ENCODE data around the gene MATN1.

Gene MATN1

DNA sequence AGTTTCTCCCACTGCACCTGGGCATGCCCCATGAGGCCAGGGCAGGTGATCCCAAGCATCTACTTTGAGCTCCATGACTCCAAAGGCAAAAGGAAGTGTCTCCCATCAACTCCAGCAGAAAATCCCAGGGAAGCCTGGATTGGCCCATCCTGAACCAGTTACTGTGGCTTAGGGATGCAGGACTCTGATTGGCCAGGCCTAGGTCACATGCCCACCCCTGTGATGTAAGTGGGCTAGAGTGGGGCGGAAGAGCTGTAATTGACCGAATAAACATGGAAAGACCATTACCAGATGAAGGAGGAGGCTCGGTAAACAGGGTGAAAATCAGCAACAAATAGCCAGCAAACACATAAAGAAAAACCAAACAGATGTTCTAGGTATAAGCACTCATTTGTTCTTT is 45.2 kb downstream of the MATN1 start:
- FAIRE-seq, result no peak

DNA sequence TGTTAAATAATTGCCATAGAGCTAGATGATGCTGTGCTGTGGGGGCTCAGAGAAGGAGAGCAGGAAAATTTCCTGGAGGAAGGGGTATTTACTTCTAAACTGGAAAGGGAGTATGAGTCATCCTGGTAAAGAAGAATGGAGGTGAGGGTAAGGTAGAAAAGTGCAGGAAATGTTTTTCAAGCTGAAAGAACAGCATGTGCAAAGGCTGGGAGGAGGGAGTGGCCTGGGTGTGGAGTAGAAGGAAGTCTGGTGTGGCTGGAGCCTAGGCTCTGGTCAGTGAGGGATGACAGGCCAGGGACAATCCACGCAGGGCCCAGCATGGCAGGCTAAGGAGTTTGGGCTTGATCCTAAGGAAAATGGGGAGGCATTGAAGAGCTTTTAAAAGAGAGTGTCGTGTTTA is 45.9 kb downstream of the MATN1 start:
- FAIRE-seq, result no peak

DNA sequence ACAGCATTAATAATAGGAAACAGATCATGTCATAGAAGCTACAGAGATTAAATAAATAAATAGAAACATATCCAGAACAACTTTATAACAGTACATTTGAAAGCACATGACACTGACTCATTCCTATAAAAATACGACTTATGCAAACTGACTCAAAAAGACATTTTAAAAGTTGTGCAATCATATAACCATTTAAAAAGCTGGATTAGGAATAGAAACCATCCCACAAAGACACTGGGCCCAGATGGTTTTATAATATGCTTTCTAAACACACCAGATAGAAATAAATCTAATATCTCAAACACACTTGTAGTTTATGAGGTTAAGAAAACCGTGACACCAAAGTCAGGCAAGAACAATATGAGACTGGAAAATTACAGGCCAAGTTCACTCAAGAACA is 47.6 kb downstream of the MATN1 start:
- no peak for FAIRE-seq

DNA sequence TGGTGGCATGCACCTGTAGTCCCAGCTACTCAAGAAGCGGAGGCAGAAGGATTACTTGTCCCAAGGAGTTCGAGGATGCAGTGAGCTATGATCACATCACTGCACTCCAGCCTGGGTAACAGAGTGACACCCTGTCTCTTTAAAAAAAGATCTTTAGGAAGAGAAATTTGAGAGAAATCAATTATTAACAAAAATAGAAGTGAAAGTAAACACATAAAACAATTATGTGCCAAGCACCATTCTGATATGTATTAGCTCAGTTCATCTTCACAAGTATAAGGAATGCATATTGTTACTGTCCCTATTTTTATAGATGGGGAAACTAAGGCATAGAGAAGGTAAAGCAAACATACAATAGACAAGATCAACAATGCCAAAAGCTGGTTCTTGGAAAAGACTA is 48.1 kb downstream of the MATN1 start:
- no peak for FAIRE-seq

DNA sequence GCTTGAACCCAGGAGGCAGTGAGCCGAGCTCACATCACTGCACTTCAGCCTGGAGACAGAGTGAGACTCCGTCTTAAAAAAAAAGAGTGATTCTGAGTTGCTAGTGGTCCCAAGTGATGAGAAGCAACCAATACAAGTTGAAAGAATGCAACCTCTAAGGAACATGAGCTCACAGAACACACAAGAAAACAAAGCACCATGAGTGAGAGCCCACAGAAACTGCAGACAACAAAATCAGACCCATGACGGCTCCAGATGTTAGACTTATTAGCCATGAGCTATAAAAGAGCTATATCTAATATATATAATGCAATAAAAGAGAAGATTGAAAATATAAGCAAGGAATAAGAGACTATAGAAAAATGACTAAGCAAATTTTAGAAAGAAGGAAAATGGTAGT is 50.0 kb downstream of the MATN1 start:
- FAIRE-seq, result no peak

DNA sequence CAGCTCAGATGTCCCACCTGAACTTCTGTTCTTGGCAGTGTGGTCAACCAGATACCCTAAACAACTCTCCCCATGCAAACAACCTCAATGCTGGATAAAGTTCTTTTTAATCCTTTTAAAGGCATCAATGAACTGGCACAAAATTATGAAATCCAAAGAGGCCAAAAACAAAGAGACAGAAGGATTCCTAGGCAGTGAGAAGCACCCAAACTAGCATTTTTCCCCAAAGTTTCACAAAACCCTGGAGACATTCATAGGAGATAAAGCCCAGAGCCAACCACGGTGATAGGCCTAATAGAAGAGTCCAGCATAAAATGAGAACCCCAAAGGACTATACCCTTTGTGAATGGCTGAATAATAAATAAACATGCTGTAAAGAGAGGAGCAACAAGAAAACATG is 50.7 kb downstream of the MATN1 start:
- FAIRE-seq, result no peak

DNA sequence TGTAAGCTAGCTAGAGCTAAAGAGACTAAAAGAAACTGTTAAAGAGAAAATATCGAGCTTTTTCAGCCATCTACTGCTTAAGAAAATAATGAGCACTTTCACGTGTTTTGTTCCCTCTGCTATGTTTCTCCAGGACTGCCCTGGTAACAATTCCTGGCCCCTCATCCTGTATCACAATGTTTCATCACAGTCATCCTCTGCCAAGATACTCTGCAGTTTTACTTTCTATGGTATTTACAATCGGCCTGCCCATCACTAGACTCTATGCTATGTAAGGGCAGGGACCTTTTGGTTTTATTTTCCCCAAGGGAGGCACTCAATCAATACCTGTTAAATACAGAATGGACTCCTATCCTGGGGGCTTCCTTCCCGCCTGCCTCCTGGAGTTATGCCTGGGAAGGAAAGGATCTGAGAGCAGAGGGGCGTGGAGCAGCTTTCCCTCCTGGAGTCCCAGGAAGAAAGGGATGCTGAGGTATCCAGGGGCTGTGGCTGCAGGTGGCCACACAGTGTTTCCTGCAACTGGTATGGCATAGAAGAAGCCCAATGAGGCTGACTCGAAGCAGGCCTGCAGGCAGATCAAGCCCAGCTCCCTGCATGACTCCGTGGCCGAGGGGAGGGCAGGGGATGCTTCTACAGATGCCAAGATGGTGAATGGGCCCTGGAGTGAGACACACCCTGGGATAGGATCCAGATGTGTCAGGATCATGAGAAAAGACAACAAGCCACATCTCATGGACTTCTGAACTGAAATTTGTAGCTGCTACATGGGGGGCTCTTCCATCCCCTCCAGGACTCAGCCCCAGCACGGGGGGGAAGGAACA is 52.9 kb downstream of the MATN1 start:
- no peak for FAIRE-seq

DNA sequence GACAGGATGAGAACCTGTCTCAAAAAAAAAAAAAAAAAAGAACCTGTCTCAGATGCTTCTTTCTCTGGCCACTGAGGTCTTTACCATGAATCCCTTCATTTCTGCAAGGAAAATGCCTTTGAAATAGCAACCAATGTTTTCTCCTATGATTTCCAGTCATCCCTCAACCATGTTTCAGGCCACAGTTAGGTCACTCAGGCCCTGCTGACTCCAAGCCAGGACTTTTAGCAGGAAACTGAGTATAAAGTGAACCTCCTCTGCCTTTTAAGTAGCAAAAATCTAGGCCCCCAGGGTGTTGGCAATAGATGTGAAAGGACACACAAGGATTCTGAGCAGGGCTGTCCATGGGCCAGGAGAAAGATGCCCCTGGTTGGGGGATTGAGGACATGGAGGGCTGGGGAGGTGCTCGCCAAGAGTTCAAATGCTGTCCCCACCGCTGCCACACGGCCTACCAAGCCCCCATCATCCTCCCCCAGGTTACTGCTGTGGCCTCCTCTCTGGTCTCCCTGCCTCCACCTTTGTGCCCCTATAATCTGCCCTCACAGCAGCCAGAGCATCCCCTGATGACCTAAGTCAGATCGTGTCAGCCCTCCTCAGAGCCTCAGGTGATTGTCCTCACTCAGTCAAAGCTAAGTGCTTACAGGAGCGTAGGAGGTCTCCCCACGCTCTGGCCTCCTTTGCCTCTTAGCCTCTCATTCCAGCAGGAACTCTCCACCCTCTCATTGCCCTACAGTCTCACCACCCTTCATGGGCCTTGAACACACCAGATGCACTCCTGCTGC is 54.6 kb downstream of the MATN1 start:
- no peak for FAIRE-seq

DNA sequence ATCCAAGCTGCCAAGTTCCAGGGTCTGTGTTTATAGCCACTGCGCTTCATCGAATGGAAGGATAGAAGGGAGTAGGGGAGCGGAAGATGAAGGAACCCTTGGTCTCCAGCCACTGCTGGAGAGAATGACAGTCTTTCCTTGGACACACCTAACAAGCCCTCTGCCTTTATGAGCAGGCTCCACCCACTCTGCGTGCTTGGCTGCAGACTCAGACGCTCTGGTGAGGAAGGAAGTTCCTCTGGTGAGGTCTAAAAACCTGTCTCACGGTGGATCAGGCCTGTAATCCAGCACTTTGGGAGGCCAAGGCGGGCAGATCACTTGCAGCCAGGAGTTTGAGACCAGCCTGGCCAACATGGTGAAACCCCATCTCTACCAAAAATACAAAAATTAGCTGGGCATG is 55.4 kb downstream of the MATN1 start:
- FAIRE-seq, result no peak

DNA sequence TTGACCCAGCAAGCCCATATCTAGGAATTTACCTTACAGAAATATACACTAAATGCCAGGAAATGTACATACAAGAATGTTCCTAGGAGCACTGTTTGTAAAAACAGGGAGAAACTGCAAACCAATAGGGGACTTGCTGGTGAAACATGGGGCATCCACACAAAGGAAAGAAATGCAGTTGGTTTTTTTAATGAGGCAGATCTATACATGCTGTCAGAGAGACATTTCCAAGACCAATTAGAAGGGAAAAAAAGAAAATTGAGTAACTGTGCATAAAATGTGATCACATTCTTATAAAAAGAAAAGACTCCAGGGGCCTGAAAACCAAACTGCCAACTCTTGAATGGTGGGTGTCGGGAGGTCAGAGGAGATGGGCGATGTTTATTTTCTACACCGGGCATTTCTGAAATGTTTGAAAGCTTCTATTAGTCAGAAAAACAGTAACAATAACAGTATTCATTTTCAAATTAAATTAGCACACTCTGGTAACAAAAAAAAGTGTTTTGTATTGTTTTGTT is 56.6 kb downstream of the MATN1 start:
- no peak for FAIRE-seq

DNA sequence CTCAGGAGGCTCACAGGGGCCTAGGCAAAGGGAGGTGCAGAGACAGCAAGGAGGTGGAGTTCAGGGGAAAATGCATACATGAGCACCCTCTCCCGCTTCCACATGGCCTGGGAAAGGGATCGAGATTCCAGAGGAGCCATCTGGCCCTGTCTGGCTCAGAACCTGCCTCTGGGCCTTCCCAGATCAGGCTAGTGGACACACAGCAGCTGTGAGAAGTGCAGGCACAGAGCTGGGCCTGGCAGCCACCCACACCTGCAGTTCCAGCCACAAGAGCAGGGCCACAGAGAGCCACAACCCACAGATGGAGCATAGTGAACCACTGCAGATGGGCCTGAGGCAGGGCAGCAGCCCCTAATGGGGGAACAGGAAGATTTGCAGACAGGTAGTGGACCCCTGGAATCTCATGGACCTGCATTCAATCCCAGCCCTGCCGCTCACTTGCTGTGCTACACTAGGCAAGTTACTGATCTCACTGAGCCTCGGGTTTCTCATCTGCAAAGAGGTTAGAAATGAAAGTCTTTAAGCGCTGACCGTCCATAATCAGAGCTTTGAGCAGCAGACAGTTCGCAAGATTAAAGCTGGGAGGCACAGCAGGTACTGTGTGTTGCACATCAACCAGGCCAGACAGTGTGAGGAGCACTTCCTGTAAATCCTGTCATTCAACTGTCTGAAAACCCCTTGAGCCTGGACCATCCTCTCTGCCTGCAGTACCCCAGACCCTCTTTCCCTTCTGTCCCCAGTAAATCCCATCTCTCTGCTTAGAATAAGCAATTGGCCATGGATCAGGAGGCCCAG is 58.0 kb downstream of the MATN1 start:
- FAIRE-seq, result no peak

DNA sequence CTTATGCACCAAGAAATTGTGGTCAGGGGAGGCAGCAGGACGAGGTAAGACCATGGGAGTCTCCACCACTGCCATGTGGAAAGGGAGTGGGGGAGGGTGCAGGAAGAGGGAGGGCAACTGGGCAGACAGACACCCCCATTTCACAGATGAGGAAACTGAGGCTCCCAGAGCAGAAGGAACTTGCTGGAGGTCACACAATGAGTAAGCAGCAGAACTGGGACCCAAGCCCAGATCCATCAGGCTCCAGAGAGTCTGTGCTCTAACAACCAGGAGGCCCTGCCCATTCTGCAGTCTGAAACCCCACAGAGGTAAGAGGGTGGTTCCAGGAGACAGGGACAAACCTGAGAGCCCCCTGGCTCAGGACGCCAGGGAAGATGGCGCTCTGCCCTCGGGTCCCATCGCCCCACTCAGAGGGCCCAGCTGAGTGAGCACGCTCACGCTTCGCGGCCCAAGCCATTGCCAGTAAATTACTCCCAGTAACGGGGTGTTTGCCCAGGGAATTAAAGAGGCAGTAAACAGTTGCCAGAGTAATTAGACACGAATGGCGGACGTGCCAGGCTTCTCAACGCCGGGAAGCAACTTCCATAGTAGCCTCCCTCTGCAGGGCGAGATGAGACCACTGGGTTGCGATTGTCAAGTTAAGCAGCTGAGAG is 59.2 kb downstream of the MATN1 start:
- FAIRE-seq, result no peak

DNA sequence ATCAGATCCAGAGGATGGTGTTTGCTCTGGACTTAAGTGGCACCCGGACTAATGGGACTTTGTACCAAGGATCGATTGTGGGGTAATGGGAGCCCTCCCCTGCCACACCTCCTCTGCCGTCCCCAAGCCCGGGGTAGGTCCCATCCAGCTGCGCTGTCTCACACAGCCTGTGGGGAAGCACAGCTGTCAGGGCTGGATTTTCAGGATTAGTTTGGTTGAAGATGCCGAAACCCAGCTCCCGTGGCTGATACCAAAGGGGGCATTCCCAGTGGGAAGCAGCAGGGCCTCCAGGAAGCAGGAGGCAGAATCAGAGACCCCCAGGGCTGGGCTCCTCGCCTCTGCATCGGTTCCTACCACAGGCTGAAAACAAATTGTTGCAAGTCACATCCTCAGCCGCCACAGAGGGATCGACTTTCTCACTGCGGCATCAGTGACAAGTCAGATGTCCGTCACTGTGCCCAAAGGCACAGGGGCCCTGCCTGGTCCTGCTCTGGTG is 59.7 kb downstream of the MATN1 start:
- FAIRE-seq, result no peak

DNA sequence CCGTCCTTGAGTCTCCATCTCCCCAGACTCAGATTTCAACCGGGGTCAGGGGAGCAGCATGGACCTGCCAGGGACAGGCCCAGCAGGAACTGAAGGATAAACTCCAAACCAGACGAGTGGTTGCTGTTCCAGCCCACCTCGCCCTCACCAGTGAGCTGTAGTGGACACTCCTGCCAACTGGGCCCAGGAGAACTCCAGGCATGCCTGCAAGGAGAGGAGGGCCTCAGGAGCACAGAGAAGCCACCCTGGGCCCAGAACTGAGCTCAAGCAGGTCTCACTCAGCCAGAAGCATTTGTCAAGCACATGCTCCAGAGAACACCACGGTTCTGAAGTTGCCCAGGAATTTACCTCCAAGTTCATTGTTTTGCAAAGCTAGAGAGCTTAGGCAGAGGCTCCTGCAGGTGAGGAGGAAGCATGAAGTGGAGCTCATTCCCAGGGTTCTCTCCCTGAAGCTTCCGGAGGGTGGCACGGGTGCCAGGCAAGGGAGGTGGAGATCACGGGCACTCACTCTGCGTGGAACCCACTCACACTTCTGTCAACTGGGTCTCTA is 61.0 kb downstream of the MATN1 start:
- FAIRE-seq, result no peak

DNA sequence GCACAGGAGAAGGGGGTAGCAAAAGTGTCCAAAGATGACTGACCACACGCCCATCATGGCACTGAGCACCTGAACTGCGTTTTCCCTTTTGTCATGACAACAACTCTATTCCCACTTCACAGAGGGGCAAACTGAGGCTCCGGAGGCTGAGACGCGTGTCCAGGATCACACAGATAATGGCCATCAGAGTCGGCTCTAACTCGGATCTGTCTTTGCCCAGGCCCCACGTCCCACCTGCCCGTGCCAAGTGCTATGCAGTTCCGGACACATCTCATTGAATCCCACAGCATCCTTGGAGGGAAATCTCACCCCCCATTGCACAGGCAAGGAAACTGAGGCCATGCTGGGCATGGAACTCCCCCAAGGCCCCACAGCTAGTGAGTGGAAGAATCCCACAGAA is 62.1 kb downstream of the MATN1 start:
- no peak for FAIRE-seq
